ENCODE results near the gene NCK1. TPM values are rescaled to one million over a fixed set of nuclear protein-coding genes. Genes with fewer than 3 reads are reported as not detected.

Gene NCK1
- total RNA-seq, 1 experiment from 2014 or later: 25.6 TPM

DNA sequence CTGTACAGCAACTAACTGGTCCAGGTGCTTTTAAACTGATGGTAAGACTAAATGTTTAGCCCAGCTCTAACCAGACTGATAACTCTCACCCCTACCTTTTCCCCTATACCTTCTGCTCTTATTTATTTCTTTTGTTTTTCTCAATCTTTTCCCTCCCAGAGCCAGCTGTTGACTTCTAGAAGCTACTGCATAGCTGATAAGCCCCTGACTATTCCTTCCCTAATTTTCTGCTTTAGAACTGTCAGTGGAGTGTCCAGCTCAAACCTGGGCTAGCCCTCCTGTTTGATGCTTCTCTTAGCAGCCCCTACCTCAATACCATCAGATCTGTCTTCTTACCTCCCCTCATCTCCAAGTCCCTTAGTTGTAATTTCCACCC, 22.5 kb upstream of the NCK1 start:
- Histone ChIP-seq H3K27ac (ENCODE audit: low read depth, low read length) (no peak overlapping the region), H3K9me3 (ENCODE audit: control insufficient read depth in 1 of 2, insufficient read depth in 1 of 2, low read depth in 1 of 2, low read length in 2 of 2) (no peaks in the 10 kb centered on the region), H3K79me2 (ENCODE audit: insufficient read depth, low read length) (no peaks in the 10 kb centered on the region), H2AFZ (ENCODE audit: low read depth, low read length, poor library complexity, severe bottlenecking) (no peak overlapping the region), H3K4me1 (ENCODE audit: control insufficient read depth in 1 of 2, insufficient read depth in 2 of 2, low read length in 2 of 2) (peaks cover 0 to 11% of the 10 kb centered on the region in 2 experiments; a peak in 2 of 4 replicates), H3K27me3 (ENCODE audit: insufficient read depth, low read length) (no peaks in the 10 kb centered on the region), H3K9me2 (ENCODE audit: insufficient read depth) (no peaks in the 10 kb centered on the region; the same call in 1 of the 2 replicates), H3K9ac (ENCODE audit: low read length) (no peak overlapping the region), H3K36me3 (ENCODE audit: control insufficient read depth in 1 of 2, insufficient read depth in 2 of 2, low read length in 2 of 2) (no peaks in the 10 kb centered on the region), H3K4me2 (ENCODE audit: low read length) (no peak overlapping the region), H3K4me3 (replicated peaks in 1 of 2; ENCODE audit: low read depth in 1 of 2, low read length in 2 of 2) (no peak overlapping the region), H4K20me1 (ENCODE audit: insufficient read depth) (no peaks in the 10 kb centered on the region)
- POLR2A ChIA-PET: interaction anchor here (1.2 kb wide), 1 partner anchor 22 kb away, joined by 3 read pairs; the partner anchor contains the start of gene NCK1
- RAD21 ChIA-PET (ENCODE audit: low non-redundant PET in 1 of 2, low total read pairs in 2 of 2, uncharacterized antibody in 2 of 2, unreplicated experiment in 2 of 2): no interaction called here
- DNase-seq (ENCODE audit: low read depth, low spot score) (no peak), ATAC-seq (no peak)
- CTCF ChIA-PET: interaction anchor here (0.9 kb wide), 1 partner anchor 174 kb away, joined by 4 read pairs; no protein-coding TSS in a partner anchor
- intact Hi-C loops (cut with micrococcal nuclease): no loop called here
- BruUV-seq (replicated peaks): no TSS peak
- TF ChIP-seq YY1 (IDR thresholded peaks at IDR 0.05; ENCODE audit: extremely low read depth, insufficient replicate concordance, low read depth, low read length) (no peak), CBX3 (IDR thresholded peaks at IDR 0.05; ENCODE audit: low read depth) (no peak)

DNA sequence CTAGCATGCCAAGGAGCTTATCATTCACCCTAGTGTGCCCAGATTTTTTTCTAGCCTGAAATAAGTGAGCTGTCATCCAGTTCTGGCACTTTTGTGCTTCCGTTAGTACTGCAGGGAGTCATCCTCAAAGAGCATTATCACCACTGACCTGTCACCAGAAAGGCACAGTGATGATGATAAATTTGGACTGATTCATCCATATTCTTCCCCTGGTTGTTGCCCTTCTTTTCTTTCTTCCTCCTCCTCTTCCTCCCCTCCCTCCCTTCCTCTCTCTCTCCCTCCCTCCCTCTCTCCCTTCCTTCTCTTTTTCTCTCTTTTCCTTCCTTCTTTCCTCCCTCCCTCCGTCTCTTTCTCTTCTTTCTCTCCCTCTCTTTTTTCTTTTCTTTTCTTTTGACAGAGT, 21.8 kb upstream of the NCK1 start:
- ChIA-PET POLR2A (interaction anchor here (1.2 kb wide), 1 partner anchor 22 kb away, joined by 3 read pairs; the partner anchor contains the start of gene NCK1), CTCF (no interaction called here), RAD21 (ENCODE audit: low non-redundant PET in 1 of 2, low total read pairs in 2 of 2, uncharacterized antibody in 2 of 2, unreplicated experiment in 2 of 2) (no interaction called here)
- Histone ChIP-seq H3K9me3 (ENCODE audit: control insufficient read depth in 1 of 2, insufficient read depth in 1 of 2, low read depth in 1 of 2, low read length in 2 of 2) (no peaks in the 10 kb centered on the region), H3K9ac (ENCODE audit: low read length) (no peak overlapping the region), H3K79me2 (ENCODE audit: insufficient read depth, low read length) (no peaks in the 10 kb centered on the region), H3K4me3 (replicated peaks in 1 of 2; ENCODE audit: low read depth in 1 of 2, low read length in 2 of 2) (no peak overlapping the region), H3K27me3 (ENCODE audit: insufficient read depth, low read length) (no peaks in the 10 kb centered on the region), H3K4me1 (ENCODE audit: control insufficient read depth in 1 of 2, insufficient read depth in 2 of 2, low read length in 2 of 2) (peaks cover 0 to 11% of the 10 kb centered on the region in 2 experiments; a peak in 2 of 4 replicates), H2AFZ (ENCODE audit: low read depth, low read length, poor library complexity, severe bottlenecking) (no peak overlapping the region), H3K27ac (ENCODE audit: low read depth, low read length) (no peak overlapping the region), H3K36me3 (ENCODE audit: control insufficient read depth in 1 of 2, insufficient read depth in 2 of 2, low read length in 2 of 2) (no peaks in the 10 kb centered on the region), H3K9me2 (ENCODE audit: insufficient read depth) (no peaks in the 10 kb centered on the region; the same call in 1 of the 2 replicates), H4K20me1 (ENCODE audit: insufficient read depth) (no peaks in the 10 kb centered on the region), H3K4me2 (ENCODE audit: low read length) (no peak overlapping the region)
- ATAC-seq (no peak), DNase-seq (ENCODE audit: low read depth, low spot score) (no peak)
- no peak for TF ChIP-seq POLR2A (IDR thresholded peaks at IDR 0.05; ENCODE audit: borderline replicate concordance, extremely low read depth, insufficient read depth, insufficient read length)
- TF ChIP-seq, protein P1, sequence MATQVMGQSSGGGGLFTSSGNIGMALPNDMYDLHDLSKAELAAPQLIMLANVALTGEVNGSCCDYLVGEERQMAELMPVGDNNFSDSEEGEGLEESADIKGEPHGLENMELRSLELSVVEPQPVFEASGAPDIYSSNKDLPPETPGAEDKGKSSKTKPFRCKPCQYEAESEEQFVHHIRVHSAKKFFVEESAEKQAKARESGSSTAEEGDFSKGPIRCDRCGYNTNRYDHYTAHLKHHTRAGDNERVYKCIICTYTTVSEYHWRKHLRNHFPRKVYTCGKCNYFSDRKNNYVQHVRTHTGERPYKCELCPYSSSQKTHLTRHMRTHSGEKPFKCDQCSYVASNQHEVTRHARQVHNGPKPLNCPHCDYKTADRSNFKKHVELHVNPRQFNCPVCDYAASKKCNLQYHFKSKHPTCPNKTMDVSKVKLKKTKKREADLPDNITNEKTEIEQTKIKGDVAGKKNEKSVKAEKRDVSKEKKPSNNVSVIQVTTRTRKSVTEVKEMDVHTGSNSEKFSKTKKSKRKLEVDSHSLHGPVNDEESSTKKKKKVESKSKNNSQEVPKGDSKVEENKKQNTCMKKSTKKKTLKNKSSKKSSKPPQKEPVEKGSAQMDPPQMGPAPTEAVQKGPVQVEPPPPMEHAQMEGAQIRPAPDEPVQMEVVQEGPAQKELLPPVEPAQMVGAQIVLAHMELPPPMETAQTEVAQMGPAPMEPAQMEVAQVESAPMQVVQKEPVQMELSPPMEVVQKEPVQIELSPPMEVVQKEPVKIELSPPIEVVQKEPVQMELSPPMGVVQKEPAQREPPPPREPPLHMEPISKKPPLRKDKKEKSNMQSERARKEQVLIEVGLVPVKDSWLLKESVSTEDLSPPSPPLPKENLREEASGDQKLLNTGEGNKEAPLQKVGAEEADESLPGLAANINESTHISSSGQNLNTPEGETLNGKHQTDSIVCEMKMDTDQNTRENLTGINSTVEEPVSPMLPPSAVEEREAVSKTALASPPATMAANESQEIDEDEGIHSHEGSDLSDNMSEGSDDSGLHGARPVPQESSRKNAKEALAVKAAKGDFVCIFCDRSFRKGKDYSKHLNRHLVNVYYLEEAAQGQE (IDR thresholded peaks at IDR 0.05; ENCODE audit: low read depth): no peak
- TF ChIP-seq TCF7L2 (IDR thresholded peaks at IDR 0.05; ENCODE audit: borderline replicate concordance, extremely low read depth, insufficient read depth, insufficient read length): no peak
- no peak for TF ChIP-seq ELF1 (IDR thresholded peaks at IDR 0.05; ENCODE audit: borderline replicate concordance, low read depth)
- TF ChIP-seq EGR1 (IDR thresholded peaks at IDR 0.05; ENCODE audit: low read depth): no peak
- no peak for TF ChIP-seq SRF (IDR thresholded peaks at IDR 0.05; ENCODE audit: low read depth)
- TF ChIP-seq ZNF274 (IDR thresholded peaks at IDR 0.05; ENCODE audit: low read depth, low read length): no peak
- TF ChIP-seq CEBPB (IDR thresholded peaks at IDR 0.05; ENCODE audit: low read depth): no peak
- no peak for TF ChIP-seq RAD21 (IDR thresholded peaks at IDR 0.05; ENCODE audit: low read depth)
- TF ChIP-seq, protein P2, sequence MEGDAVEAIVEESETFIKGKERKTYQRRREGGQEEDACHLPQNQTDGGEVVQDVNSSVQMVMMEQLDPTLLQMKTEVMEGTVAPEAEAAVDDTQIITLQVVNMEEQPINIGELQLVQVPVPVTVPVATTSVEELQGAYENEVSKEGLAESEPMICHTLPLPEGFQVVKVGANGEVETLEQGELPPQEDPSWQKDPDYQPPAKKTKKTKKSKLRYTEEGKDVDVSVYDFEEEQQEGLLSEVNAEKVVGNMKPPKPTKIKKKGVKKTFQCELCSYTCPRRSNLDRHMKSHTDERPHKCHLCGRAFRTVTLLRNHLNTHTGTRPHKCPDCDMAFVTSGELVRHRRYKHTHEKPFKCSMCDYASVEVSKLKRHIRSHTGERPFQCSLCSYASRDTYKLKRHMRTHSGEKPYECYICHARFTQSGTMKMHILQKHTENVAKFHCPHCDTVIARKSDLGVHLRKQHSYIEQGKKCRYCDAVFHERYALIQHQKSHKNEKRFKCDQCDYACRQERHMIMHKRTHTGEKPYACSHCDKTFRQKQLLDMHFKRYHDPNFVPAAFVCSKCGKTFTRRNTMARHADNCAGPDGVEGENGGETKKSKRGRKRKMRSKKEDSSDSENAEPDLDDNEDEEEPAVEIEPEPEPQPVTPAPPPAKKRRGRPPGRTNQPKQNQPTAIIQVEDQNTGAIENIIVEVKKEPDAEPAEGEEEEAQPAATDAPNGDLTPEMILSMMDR (IDR thresholded peaks at IDR 0.05 in 2 of 3, conservative IDR thresholded peaks at IDR 0.05 in 1 of 3; ENCODE audit: borderline replicate concordance in 1 of 3, insufficient read depth in 1 of 3, low read depth in 2 of 3, low read length in 2 of 3): no peak
- BruUV-seq (replicated peaks): no TSS peak
- intact Hi-C loops (cut with micrococcal nuclease): no loop called here
